Esophagus mucosa (tissue), 1 donor: ENCODE results near the gene CREG2. TPM values are rescaled to one million over a fixed set of nuclear protein-coding genes. Genes with fewer than 3 reads are reported as not detected.
"Not testable (repeated sequence)": the region's sequence is repeated elsewhere in the genome, so short reads cannot be mapped to it uniquely, and the experiment has no call there.

Experiments used
- ATAC-seq: fragments of 200-7000 bp; cut with Tn5 transposase; one replicate; pipeline ENCODE4 v1.9.1; 2020
- total RNA-seq: library from RNA; stranded (reverse); gene quantifications from one replicate; pipeline ENCODE4 v1.2.4, GENCODE V29; 2023
- donor health status: DM: yes; HTN: yes; CAD: no.

The CREG2 gene
- total RNA-seq, 1 donor from 2014 or later = 2.3 TPM

GRCh38 chr2:101341901-101342624 is 45.2 kb downstream of the CREG2 start:
- peak; percentile 83 for ATAC-seq

GRCh38 chr2:101341421-101341820 is 45.9 kb downstream of the CREG2 start:
- ATAC-seq = no peak

- no peak for ATAC-seq
These were observed 47.2 kb downstream of the CREG2 start for GRCh38 chr2:101340141-101340551.

GRCh38 chr2:101339266-101339880 is 47.9 kb downstream of the CREG2 start:
- no peak for ATAC-seq

- no peak for ATAC-seq
These were observed 49.4 kb downstream of the CREG2 start for GRCh38 chr2:101337877-101338276.

GRCh38 chr2:101332885-101333766 is 54.2 kb downstream of the CREG2 start:
- no peak for ATAC-seq

GRCh38 chr2:101331202-101331601 is 56.1 kb downstream of the CREG2 start:
- ATAC-seq = no peak

GRCh38 chr2:101330253-101330933 is 56.9 kb downstream of the CREG2 start:
- peak; percentile 69 for ATAC-seq

GRCh38 chr2:101329026-101329425 is 58.3 kb downstream of the CREG2 start:
- no peak for ATAC-seq

- peak; percentile 89 for ATAC-seq
These were observed 58.8 kb downstream of the CREG2 start for GRCh38 chr2:101328474-101329007.

GRCh38 chr2:101327863-101328394 is 59.4 kb downstream of the CREG2 start:
- ATAC-seq = peak; percentile 81

GRCh38 chr2:101325425-101325824 is 61.9 kb downstream of the CREG2 start:
- ATAC-seq = no peak

- not testable (repeated sequence) for ATAC-seq
These were observed 70.7 kb downstream of the CREG2 start for GRCh38 chr2:101316568-101316967.

GRCh38 chr2:101311696-101312017 is 75.6 kb downstream of the CREG2 start:
- no peak for ATAC-seq

GRCh38 chr2:101310834-101311695 is 76.2 kb downstream of the CREG2 start:
- ATAC-seq = no peak

GRCh38 chr2:101310090-101310833 is 77.0 kb downstream of the CREG2 start:
- no peak for ATAC-seq

GRCh38 chr2:101308432-101309210 is 78.7 kb downstream of the CREG2 start, which contains the start of gene RNF149:
Gene RNF149, minus strand, starts transcription at chr2:101308701. Its CDS starts 113 bp downstream, at chr2:101308588.
- ATAC-seq = peak; percentile 91

GRCh38 chr2:101307950-101308431 is 79.3 kb downstream of the CREG2 start:
- no peak for ATAC-seq

GRCh38 chr2:101307503-101307902 is 79.8 kb downstream of the CREG2 start:
- ATAC-seq = no peak
